Neural crest cell (in vitro differentiated cells): ENCODE measurements around the gene CHST11. TPM values are rescaled to one million over a fixed set of nuclear protein-coding genes. Genes with fewer than 3 reads are reported as not detected.
A peak's percentile ranks its signal among the peaks of the same experiment; 100 is the strongest.

Source experiments
- DNase-seq: peaks from one replicate; pipeline ENCODE4 v3.0.0; 2021; ENCODE audit warnings: low read depth, mixed read lengths, low spot score
- H3K27ac Mint-ChIP-seq: one replicate; pipeline ENCODE4 v1.8.0; 2021; ENCODE audit warnings: mild to moderate bottlenecking, mixed read lengths; ENCODE audit not compliant: unreplicated experiment
- H3K27me3 Mint-ChIP-seq: 2 replicates; pipeline ENCODE4 v1.8.0; 2021; ENCODE audit warnings: low read depth, mild to moderate bottlenecking, mixed read lengths
- H3K36me3 Mint-ChIP-seq: 2 replicates; pipeline ENCODE4 v1.8.0; 2021; ENCODE audit warnings: low read depth, mild to moderate bottlenecking, mixed read lengths
- H3K4me1 Mint-ChIP-seq: 2 replicates; pipeline ENCODE4 v1.8.0; 2021; ENCODE audit warnings: mixed read lengths
- H3K4me3 Mint-ChIP-seq: one replicate; pipeline ENCODE4 v1.8.0; 2021; ENCODE audit warnings: mild to moderate bottlenecking, mixed read lengths
- H3K9me3 Mint-ChIP-seq: 2 replicates; pipeline ENCODE4 v1.8.0; 2021; ENCODE audit warnings: mixed read lengths
- total RNA-seq: library from RNA; stranded (reverse); gene quantifications from 2 replicates; pipeline ENCODE4 v1.2.1, GENCODE V29; 2021
- TF ChIP-seq, protein P1 (sequence below): fragments of 200-600 bp; sonication (generic); conservative IDR thresholded peaks from 2 replicates; pipeline ENCODE4 v1.5.0; 2021; ENCODE audit warnings: antibody characterized with exemption, mild to moderate bottlenecking

CHST11 gene
- total RNA-seq, 1 donor from 2014 or later: 10.0 TPM

DNA sequence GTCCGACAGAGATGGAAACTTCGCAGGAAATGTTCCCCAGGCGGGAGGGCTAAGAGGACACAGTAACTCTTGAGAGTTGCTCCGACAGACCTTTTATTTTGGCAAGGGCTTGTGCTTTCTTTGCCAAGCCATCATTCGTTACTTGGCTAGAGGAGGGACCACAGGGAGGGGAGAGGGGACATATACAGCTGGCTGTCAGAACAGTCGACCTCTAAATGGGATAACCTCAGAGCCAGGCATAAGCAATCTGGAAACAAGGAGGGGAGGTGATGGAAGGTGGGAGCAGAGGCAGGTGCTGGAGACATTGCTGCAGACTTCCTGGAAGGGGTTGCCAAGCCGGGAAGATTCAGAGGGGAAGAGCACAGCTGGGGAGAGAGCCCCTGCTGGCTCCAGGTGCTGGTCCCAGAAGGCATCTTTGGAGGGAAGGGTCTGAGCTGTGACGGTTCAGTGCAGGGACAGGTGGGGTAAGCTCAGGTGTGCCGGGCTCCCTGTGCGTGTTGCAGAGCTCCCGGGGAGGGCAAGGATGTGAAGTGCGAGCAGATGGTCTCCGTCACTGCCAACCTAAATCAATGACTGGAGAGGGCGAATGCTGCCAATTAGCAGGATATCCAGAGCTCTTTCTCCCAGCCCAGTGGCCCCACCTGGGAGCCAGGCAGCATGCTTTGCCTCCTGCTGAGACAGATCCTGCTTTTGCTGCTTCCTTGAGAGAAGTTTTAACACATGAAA lies 50.1 kb downstream of the CHST11 start:
- TF ChIP-seq, protein P1, sequence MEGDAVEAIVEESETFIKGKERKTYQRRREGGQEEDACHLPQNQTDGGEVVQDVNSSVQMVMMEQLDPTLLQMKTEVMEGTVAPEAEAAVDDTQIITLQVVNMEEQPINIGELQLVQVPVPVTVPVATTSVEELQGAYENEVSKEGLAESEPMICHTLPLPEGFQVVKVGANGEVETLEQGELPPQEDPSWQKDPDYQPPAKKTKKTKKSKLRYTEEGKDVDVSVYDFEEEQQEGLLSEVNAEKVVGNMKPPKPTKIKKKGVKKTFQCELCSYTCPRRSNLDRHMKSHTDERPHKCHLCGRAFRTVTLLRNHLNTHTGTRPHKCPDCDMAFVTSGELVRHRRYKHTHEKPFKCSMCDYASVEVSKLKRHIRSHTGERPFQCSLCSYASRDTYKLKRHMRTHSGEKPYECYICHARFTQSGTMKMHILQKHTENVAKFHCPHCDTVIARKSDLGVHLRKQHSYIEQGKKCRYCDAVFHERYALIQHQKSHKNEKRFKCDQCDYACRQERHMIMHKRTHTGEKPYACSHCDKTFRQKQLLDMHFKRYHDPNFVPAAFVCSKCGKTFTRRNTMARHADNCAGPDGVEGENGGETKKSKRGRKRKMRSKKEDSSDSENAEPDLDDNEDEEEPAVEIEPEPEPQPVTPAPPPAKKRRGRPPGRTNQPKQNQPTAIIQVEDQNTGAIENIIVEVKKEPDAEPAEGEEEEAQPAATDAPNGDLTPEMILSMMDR: no peak
- Mint-ChIP-seq H3K4me3 (no peak overlapping the region), H3K36me3 (peaks cover 5% of the 10 kb centered on the region), H3K27me3 (no peaks in the 10 kb centered on the region), H3K4me1 (peaks cover 22% of the 10 kb centered on the region), H3K27ac (peak overlapping the region; percentile 8), H3K9me3 (peaks cover 6% of the 10 kb centered on the region)
- no peak for DNase-seq

DNA sequence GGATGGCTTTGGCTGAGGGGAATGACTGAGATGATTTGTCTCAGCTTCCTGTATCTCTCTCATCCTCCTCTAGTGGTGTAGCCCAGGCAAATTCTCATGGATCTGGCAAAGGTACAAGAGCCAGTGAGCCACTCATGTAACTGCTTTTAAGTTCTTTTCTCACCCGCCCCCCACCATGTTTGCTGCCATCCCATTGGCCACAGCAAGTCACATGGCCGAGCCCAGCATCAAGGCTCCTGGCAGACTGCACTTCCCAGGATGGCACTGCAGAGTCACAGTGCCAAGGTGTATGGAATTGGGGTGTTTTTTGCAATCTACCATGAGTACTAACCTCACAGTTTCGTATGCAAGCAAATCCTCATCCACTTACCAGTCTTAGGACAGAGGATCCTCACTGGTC lies 50.9 kb downstream of the CHST11 start:
- Mint-ChIP-seq H3K4me1 (peaks cover 22% of the 10 kb centered on the region), H3K36me3 (peaks cover 5% of the 10 kb centered on the region), H3K27me3 (no peaks in the 10 kb centered on the region), H3K4me3 (no peak overlapping the region), H3K27ac (no peak overlapping the region), H3K9me3 (peaks cover 6% of the 10 kb centered on the region)
- TF ChIP-seq, protein P1: no peak
- no peak for DNase-seq

DNA sequence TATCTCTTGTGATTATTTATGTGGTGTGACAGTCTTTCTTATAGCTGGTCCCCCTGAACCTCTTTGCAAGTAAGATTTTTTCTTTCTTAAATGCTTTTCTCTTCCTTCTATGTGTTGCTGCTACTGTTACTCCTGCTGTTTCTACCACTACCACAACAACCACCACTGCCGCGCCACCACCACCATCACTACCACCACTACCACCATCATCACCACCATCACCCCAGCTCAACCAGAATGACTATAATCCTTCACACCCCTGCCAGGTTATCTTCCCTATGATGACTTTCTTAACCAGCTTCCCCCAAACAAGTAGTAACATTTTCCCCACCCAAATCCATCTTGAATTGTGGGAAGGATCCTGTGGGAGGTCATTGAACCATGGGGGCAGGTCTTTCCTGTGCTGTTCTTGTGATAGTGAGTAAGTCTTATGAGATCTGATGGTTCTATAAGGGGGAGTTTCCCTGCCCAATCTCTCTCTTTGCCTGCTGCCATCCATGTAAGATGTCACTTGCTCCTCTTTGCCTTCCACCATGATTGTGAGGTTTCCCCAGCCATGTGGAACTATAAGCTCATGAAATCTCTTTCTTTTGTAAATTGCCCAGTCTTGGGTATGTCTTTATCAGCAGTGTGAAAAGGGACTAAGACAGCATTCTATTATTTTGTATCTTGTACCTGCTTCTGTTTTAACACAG lies 52.2 kb downstream of the CHST11 start:
- no peaks in the 10 kb centered on the region for H3K27me3 Mint-ChIP-seq
- peaks cover 28% of the 10 kb centered on the region for H3K4me1 Mint-ChIP-seq
- peaks cover 6% of the 10 kb centered on the region for H3K9me3 Mint-ChIP-seq
- H3K4me3 Mint-ChIP-seq: no peak overlapping the region
- H3K27ac Mint-ChIP-seq: no peak overlapping the region
- TF ChIP-seq, protein P1: no peak
- peaks cover 5% of the 10 kb centered on the region for H3K36me3 Mint-ChIP-seq
- no peak for DNase-seq

DNA sequence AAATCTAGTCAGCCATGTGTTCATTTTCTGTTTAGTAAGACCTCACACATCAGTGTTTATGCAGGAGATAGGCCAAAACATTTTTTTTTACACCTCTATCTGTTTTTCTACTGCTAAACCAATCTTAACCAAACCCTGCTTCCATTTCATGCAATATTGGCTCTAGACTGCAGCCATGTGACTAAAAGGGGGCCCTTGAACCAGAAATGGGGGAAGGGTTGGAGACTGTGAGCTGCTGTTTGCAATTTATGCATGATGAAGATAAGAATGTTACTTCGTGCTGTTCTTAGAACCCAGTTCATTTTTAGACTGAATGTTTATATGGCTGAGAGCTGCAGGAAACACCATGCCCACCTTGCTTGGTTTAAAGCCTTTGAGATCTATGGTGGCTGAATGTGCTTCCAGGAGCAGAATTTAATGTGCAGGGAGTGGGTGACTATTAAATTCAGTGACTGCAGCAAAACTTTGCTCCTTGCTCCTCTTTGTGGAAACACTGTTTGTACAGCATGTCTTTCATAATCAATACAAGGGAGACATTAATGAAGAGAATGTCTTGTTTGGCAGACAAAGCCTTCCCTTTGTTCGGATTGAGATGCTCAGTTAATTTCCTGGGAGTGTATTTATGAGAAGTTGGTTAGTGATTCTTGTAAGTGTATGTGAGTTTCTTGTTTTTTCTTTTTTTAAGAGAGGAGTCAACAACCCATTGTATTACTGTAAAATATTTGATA lies 53.6 kb downstream of the CHST11 start:
- peak overlapping the region; percentile 11 for H3K4me3 Mint-ChIP-seq
- H3K4me1 Mint-ChIP-seq: peaks cover 29% of the 10 kb centered on the region
- TF ChIP-seq, protein P1: no peak
- no peaks in the 10 kb centered on the region for H3K27me3 Mint-ChIP-seq
- H3K27ac Mint-ChIP-seq: no peak overlapping the region
- DNase-seq: no peak
- H3K36me3 Mint-ChIP-seq: peaks cover 5% of the 10 kb centered on the region
- peaks cover 6% of the 10 kb centered on the region for H3K9me3 Mint-ChIP-seq

DNA sequence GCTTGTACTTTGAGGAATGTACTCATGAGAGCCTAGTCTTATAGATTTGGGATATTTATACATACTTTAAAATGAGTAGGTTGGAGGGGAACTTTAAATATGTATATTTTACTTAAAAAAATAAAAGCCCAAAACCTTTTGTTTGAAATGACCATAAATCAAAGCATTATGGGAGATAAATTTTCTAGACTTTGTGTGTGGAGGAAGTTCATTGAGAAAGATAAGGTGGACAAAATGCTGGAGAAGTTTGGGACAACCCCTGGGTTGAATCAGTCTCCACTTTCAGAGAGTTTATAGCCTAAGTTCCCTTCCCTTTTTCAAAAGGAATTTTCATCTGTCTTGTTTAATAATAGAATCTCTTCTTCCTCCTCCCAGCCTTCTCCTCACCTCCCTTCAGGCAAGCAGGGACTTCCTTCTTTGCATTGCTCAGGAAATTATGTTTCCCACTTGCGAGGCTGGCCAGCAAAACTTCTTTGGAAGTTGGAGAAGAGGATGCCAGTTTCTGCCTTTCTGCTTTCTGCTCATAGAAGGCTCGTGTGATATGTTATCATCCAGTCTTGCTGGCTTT lies 54.2 kb downstream of the CHST11 start:
- H3K4me3 Mint-ChIP-seq: peak overlapping the region; percentile 11
- peaks cover 6% of the 10 kb centered on the region for H3K9me3 Mint-ChIP-seq
- no peak overlapping the region for H3K27ac Mint-ChIP-seq

More for the DNA sequence above, 54.2 kb downstream of the CHST11 start:
- Mint-ChIP-seq H3K4me1 (peaks cover 26% of the 10 kb centered on the region), H3K36me3 (peaks cover 5% of the 10 kb centered on the region), H3K27me3 (no peaks in the 10 kb centered on the region)
- DNase-seq: no peak
- TF ChIP-seq, protein P1: no peak
